Endothelial cell (in vitro differentiated cells): ENCODE measurements around the gene OXT. TPM values are rescaled to one million over a fixed set of nuclear protein-coding genes. Genes with fewer than 3 reads are reported as not detected.
"Not testable (repeated sequence)": the region's sequence is repeated elsewhere in the genome, so short reads cannot be mapped to it uniquely, and the experiment has no call there.

Experiments
- DNase-seq: peaks from one replicate; pipeline ENCODE4 v3.0.0; 2021; ENCODE audit warnings: low spot score
- H3K27ac Mint-ChIP-seq: one replicate; pipeline ENCODE4 v1.8.0; 2021; ENCODE audit warnings: mixed read lengths, inconsistent platforms; ENCODE audit not compliant: unreplicated experiment
- H3K27me3 Mint-ChIP-seq: one replicate; pipeline ENCODE4 v1.8.0; 2021; ENCODE audit warnings: mild to moderate bottlenecking, moderate library complexity, mixed read lengths, inconsistent platforms; ENCODE audit not compliant: unreplicated experiment
- H3K36me3 Mint-ChIP-seq: one replicate; pipeline ENCODE4 v1.8.0; 2021; ENCODE audit warnings: mild to moderate bottlenecking, low read depth, mixed read lengths, inconsistent platforms; ENCODE audit not compliant: unreplicated experiment
- H3K4me1 Mint-ChIP-seq: one replicate; pipeline ENCODE4 v1.8.0; 2021; ENCODE audit warnings: mild to moderate bottlenecking, mixed read lengths, inconsistent platforms; ENCODE audit not compliant: unreplicated experiment
- H3K4me3 Mint-ChIP-seq: one replicate; pipeline ENCODE4 v1.8.0; 2021; ENCODE audit warnings: mild to moderate bottlenecking, mixed read lengths, inconsistent platforms; ENCODE audit not compliant: unreplicated experiment
- H3K9me3 Mint-ChIP-seq: one replicate; pipeline ENCODE4 v1.8.0; 2021; ENCODE audit warnings: mixed read lengths, inconsistent platforms; ENCODE audit not compliant: unreplicated experiment
- total RNA-seq: library from RNA; stranded (reverse); fragmentation: NEBNext Ultra II Directional; extraction: Animal tissue kit (Norgen Biotek cat#: 25700); gene quantifications from one replicate; pipeline ENCODE4 v1.2.1, GENCODE V29; 2021; ENCODE audit not compliant: unreplicated experiment
- TF ChIP-seq, protein P1 (sequence below): fragments of 200-600 bp; sonication (generic); IDR thresholded peaks from one replicate; pipeline ENCODE4 v1.5.0; 2021; ENCODE audit warnings: antibody characterized with exemption; ENCODE audit not compliant: unreplicated experiment

Gene OXT
- total RNA-seq, 1 donor from 2014 or later: not detected

DNA sequence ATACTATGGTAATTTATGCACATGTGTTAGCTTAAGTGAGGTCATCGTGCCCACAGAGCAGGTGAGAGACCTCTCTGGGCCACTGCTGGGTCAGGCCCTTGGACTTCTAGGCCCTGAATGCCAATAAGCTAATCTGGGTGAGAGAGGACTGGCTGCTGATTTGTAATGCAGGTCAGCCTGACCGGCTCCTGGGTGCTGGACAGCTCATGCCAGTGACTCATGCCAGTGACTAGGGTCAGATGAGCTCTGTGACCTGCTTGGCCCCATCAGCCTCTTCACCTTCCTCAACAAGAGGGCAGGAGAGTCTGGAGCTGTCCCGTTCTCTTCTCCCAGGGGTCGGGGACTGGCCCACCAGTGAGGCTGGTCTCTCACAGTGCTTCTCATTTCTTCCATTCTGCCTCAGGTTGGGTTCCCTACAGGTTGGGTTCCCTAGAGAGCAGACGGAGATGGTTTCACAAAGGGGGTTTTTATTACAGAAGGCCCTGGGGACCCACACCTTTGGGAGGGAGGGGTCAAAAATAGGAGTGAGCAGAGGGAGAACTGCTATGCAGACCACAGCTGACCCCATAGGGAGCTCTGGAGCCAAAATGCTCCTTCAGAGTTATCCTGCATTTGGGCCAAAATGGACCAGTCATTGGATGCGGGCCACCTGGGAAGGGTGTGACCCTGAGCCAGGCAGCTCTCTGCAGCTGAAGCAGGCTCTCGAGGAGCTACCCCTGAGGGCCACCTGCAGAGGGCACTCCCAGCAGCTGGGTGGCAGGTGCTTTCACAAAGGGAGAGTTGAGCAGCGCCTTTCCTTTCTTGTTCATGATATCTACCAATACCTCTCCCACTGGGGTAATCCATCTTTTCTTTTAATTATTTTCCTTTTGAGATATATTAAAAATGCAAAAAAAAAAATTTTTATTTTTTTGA, 2.2 kb upstream of the OXT start:
- H3K27me3 Mint-ChIP-seq: peaks cover 9% of the 10 kb centered on the region
- DNase-seq: no peak

DNA sequence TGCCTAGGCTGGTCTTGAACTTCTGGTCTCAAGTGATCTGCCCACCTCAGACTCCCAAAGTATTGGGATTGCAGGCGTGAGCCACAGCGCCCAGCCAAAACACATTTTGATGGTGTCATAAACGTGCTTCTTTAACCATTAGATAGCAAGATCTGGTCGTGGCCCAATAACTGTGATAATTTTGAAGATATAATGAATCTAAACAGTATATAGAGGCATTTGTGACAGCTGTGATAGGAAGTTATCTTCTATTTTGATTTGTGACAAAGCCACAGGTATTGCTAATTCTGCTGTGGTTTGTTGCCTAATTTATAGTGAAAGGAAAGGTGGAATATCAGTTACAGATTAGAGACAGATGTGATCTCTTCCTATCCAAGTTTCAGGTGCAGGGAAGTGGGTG, 695 bp upstream of the OXT start:
- Mint-ChIP-seq H3K9me3 (no peaks in the 10 kb centered on the region), H3K27me3 (peaks cover 14% of the 10 kb centered on the region), H3K36me3 (no peaks in the 10 kb centered on the region), H3K4me3 (peak overlapping the region; percentile 56), H3K27ac (no peak overlapping the region), H3K4me1 (peaks cover 3% of the 10 kb centered on the region)
- TF ChIP-seq, protein P1, sequence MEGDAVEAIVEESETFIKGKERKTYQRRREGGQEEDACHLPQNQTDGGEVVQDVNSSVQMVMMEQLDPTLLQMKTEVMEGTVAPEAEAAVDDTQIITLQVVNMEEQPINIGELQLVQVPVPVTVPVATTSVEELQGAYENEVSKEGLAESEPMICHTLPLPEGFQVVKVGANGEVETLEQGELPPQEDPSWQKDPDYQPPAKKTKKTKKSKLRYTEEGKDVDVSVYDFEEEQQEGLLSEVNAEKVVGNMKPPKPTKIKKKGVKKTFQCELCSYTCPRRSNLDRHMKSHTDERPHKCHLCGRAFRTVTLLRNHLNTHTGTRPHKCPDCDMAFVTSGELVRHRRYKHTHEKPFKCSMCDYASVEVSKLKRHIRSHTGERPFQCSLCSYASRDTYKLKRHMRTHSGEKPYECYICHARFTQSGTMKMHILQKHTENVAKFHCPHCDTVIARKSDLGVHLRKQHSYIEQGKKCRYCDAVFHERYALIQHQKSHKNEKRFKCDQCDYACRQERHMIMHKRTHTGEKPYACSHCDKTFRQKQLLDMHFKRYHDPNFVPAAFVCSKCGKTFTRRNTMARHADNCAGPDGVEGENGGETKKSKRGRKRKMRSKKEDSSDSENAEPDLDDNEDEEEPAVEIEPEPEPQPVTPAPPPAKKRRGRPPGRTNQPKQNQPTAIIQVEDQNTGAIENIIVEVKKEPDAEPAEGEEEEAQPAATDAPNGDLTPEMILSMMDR: no peak
- DNase-seq: no peak

More for the DNA sequence above, 2.2 kb upstream of the OXT start:
- no peak overlapping the region for H3K4me3 Mint-ChIP-seq
- H3K9me3 Mint-ChIP-seq: no peaks in the 10 kb centered on the region
- no peak overlapping the region for H3K27ac Mint-ChIP-seq
- TF ChIP-seq, protein P1: no peak
- no peaks in the 10 kb centered on the region for H3K4me1 Mint-ChIP-seq
- H3K36me3 Mint-ChIP-seq: no peaks in the 10 kb centered on the region

DNA sequence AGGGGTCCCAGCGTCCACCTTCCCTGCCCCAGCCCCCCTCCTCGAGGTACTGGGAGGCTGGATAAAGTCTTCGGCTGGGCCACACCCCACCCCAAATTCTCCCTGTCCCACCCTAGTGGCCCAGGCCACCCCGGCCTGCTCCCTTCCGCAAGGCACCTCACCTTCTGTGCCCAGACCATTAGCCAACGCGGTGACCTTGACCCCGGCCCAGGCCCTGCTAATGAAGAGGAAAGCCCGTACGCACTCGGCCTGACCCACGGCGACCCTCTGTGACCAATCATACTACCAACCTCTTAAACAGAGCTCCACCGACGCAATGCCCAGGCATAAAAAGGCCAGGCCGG, 182 bp upstream of the OXT start:
- H3K4me1 Mint-ChIP-seq: peaks cover 3% of the 10 kb centered on the region
- TF ChIP-seq, protein P1: no peak
- no peak for DNase-seq

GRCh38 chr20:3072530-3073250, 1.3 kb downstream of the OXT start:
- no peaks in the 10 kb centered on the region for H3K9me3 Mint-ChIP-seq
- H3K36me3 Mint-ChIP-seq: no peaks in the 10 kb centered on the region
- DNase-seq: no peak
- peaks cover 3% of the 10 kb centered on the region for H3K4me1 Mint-ChIP-seq
- TF ChIP-seq, protein P1: no peak
- H3K27ac Mint-ChIP-seq: no peak overlapping the region
- peak overlapping the region; percentile 68 for H3K4me3 Mint-ChIP-seq
- H3K27me3 Mint-ChIP-seq: peaks cover 14% of the 10 kb centered on the region

More for the DNA sequence above, 182 bp upstream of the OXT start:
- peaks cover 14% of the 10 kb centered on the region for H3K27me3 Mint-ChIP-seq
- H3K27ac Mint-ChIP-seq: no peak overlapping the region
- H3K9me3 Mint-ChIP-seq: no peaks in the 10 kb centered on the region
- H3K4me3 Mint-ChIP-seq: peak overlapping the region; percentile 56
- H3K36me3 Mint-ChIP-seq: no peaks in the 10 kb centered on the region

- H3K27ac Mint-ChIP-seq, H3K36me3 Mint-ChIP-seq, H3K9me3 Mint-ChIP-seq, DNase-seq, H3K4me1 Mint-ChIP-seq, H3K4me3 Mint-ChIP-seq: not testable (repeated sequence)
- H3K27me3 Mint-ChIP-seq: peaks cover 14% of the 10 kb centered on the region
Measured at GRCh38 chr20:3073251-3073643, 1.8 kb downstream of the OXT start.
